Heart left ventricle (tissue), 13 donors: Measurements from ENCODE around the gene DCAKD.

Experiments
- POLR2A ChIP-seq, 2 donors: fragments of 450-650 bp; IDR thresholded peaks; one replicate each; pipeline ENCODE4 v1.6.1; 2017; ENCODE audit warnings: antibody characterized with exemption in 2 of 2, mild to moderate bottlenecking in 2 of 2, moderate library complexity in 2 of 2
- TF ChIP-seq, protein P1 (sequence below), 12 donors: fragments of 200-600 bp; sonication (generic) in 4 of 12; IDR thresholded peaks; one replicate each; pipeline versions ENCODE4 v1.5.0 to v1.8.0; 2018 to 2022; ENCODE audit warnings: antibody characterized with exemption in 12 of 12, mild to moderate bottlenecking in 5 of 12
- donor health status: ischemic (EF 13 %, LVEDD 7.1; RV severe dilation, severe dysfunction).
- donor health status: DM: no; HTN: yes; CAD: no.
- donor health status: DM: no; HTN: no; CAD: no.
- donor health status: ischemic (EF 25% LVEDD 6.9; RV normal size, moderate dysfunction).
- donor health status: ischemic (EF 25% LVEDD 5.7; RV mildly dilated, moderate dysfunction).
- donor health status: ischemic (EF 35%, LVEDD 5.7; RV mildly dilated, moderate dysfunction).
- donor health status: nonischemic (EF 11% LVEDD 7.7; RV severe dilation, severe dysfunction).
- donor health status: DM: yes; HTN: yes; CAD: no.
- donor health status: PGD.
- donor health status: ischemic (EF 29% LVEDD 5.4; RV normal size, mild dysfunction).
- donor health status: nonischemic (EF 23%, LVEDD 6.1; RV moderate dilation, normal function).

DNA sequence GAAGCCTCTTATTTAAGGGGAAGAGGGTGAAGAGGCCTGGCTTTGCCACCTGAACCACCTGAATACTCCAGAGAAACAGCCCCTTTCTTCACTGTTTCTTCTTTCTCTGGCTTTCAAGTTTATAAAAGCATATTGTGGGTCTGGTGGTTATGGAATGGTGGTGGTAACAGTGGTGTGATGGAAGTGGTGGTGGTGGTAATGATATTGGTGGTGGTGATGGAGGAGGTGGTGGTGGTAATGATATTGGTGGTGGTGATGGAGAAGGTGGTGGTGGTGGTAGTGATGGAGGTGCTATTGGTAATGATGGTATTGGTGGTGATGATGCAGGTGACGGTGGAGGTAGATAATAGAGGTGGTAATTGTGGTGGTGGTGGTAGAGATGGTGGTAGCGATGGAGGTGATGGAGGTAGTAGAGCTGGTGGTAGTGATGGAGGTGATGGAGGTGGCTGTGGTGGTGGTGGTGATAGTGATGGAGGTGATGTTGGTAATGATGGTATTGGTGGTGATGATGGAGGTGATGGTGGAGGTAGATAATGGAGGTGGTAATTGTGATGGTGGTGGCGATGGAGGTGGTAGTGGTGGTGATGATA is 69.2 kb downstream of the DCAKD start:
- TF ChIP-seq, protein P1, sequence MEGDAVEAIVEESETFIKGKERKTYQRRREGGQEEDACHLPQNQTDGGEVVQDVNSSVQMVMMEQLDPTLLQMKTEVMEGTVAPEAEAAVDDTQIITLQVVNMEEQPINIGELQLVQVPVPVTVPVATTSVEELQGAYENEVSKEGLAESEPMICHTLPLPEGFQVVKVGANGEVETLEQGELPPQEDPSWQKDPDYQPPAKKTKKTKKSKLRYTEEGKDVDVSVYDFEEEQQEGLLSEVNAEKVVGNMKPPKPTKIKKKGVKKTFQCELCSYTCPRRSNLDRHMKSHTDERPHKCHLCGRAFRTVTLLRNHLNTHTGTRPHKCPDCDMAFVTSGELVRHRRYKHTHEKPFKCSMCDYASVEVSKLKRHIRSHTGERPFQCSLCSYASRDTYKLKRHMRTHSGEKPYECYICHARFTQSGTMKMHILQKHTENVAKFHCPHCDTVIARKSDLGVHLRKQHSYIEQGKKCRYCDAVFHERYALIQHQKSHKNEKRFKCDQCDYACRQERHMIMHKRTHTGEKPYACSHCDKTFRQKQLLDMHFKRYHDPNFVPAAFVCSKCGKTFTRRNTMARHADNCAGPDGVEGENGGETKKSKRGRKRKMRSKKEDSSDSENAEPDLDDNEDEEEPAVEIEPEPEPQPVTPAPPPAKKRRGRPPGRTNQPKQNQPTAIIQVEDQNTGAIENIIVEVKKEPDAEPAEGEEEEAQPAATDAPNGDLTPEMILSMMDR (IDR thresholded peaks at IDR 0.05), result no peak
- no peak for TF ChIP-seq POLR2A (IDR thresholded peaks at IDR 0.05)
